ENCODE data around the gene IGFBP5.

GRCh38 chr2:216652566-216652965, 42.8 kb downstream of the IGFBP5 start:
- TF ChIP-seq, protein P1, sequence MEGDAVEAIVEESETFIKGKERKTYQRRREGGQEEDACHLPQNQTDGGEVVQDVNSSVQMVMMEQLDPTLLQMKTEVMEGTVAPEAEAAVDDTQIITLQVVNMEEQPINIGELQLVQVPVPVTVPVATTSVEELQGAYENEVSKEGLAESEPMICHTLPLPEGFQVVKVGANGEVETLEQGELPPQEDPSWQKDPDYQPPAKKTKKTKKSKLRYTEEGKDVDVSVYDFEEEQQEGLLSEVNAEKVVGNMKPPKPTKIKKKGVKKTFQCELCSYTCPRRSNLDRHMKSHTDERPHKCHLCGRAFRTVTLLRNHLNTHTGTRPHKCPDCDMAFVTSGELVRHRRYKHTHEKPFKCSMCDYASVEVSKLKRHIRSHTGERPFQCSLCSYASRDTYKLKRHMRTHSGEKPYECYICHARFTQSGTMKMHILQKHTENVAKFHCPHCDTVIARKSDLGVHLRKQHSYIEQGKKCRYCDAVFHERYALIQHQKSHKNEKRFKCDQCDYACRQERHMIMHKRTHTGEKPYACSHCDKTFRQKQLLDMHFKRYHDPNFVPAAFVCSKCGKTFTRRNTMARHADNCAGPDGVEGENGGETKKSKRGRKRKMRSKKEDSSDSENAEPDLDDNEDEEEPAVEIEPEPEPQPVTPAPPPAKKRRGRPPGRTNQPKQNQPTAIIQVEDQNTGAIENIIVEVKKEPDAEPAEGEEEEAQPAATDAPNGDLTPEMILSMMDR (IDR thresholded peaks at IDR 0.05), result no peak
- no peak for TF ChIP-seq POLR2A (IDR thresholded peaks at IDR 0.05)
